EL (cell line): ENCODE results near the gene CTSH.

Source experiments
- DNase-seq: peaks from one replicate; pipeline ENCODE4 v3.0.0-alpha.2; 2016

CTSH gene

DNA sequence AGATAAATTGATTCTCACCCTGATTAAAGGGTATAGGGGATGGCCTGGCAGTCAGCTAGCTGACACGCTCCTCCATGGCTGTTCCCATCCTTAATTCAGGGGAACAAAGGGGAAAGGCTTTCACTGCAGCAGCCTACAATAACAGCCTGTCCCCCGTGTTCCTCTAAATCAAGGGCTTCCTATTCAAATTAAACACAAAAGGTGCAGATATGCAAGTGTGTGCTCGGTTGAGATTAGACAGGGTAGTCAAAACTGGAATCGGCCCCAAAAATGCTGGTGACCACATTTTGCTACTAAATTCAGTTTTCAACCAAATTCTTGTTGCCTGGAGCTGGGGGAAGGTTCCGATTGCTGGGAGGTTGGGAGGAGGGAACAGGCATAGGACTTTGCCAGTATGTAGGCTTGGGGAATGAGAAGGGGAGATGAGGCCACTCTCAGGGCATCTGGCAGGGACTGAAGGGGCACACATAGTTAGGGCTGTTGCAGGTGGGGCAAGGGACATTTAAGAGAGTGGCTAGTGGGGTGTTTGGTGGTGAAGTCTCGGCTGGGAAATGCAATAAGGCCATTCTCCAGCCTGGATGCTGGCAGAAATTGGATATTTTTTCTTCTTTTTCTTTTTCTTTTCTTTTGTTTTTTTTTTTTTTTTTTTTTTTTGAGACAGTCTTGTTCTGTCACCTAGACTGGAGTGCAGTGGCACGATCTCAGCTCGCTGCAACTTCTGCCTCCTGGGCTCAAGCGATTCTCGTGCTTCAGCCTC is 32.9 kb upstream of the CTSH start:
- no peak for DNase-seq

DNA sequence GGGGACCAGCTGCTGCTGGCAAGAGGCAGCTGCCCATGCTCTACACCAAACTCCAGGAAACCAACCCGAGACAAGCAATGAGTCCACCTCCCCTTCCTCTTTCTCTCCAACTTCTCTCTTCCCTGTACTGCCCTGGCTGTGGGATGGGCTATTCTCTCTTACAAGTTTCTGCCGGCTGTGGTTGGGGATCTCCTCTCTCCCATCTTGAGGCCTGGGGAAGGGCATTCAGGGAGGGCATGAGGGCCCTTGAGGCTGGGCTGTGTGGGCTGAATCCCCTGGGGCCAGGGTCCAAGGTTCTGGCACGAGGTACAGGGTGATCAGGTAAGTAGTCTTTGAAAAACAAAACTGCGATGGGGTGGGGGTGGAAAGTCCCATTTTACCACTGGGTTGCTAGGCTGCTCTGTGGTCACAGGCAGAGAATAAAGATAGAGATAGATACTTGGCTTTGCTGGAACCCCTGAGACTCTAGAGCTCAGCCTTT is 32.3 kb upstream of the CTSH start:
- DNase-seq, result no peak

DNA sequence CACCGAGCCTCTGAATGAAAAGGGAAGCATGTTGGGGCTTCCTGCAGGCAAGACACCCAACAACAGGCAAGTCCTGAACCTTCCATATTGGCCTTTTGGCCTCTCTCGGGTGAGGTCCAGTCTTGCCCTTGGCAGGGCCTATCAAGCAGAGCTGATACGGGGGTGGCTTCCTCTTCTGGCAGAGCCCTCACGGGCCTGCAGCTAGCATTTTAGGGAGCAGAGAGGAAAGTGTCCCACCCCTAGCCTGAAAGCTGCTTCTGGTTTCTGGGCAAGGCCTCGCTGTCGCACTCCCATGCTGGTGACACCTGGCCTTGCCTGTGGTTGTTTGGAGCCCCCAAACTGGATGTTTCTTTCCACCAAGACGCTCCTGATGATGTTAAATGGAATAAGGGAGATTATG is 31.8 kb upstream of the CTSH start:
- DNase-seq, result no peak

DNA sequence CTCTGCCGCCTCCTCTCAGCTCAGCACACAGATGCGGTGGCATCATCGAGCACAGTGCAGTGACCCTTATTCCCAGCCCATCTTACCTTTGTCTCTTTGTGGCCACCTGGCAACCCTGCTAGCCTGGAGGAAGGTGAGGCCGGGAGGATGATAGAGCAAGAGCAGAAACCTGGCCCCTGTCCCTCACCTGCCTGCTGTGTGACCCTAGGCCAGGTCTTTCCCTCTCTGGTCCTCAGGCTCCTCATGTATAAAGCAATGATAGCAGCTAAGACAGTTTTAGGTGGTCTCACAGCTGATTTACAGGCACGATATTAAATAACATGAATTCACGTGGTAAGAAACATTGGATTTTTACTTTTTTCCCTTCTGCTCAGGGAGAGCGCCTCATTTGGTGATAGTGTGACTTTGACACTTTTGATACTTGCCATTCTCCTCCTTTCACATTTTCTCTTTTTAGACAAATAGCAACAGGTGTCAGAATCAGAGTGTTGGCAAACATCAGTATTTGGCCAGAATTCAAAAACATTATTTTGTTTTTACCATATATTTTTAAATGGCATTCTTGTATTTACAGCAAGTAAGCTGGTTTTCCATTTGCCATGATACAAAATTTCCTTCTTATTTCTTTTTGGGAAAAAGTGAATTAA is 29.5 kb upstream of the CTSH start:
- DNase-seq, result no peak

DNA sequence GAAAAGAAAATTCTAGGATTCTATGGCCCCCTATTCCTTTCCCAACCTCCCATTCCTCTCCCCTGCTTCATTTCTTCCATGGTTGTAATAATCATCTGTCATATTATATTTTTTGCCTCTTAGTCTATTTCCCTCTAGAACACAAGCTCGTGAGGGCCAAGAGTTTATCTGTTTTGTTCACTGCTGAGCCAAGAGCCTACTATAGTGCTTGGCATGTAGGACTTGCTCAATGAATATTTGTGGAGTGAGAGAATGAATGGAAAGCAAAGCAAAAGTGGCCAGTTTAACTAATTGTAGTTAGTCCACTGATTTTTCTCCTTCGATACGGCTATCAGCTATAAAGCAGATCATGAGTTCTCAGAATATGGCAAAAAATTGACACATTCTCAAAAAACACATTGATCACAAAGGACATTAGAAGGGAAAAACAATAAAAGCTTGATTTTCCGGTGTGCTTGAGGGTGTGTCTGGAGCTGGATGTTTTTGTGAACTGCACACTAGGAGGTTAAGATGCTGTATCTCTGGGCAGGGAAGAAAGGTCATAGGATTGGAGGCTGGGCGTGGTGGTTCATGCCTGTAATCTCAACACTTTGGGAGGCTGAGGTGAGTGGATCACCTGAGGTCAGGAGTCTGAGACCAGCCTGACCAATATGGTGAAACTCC is 25.0 kb upstream of the CTSH start:
- no peak for DNase-seq

DNA sequence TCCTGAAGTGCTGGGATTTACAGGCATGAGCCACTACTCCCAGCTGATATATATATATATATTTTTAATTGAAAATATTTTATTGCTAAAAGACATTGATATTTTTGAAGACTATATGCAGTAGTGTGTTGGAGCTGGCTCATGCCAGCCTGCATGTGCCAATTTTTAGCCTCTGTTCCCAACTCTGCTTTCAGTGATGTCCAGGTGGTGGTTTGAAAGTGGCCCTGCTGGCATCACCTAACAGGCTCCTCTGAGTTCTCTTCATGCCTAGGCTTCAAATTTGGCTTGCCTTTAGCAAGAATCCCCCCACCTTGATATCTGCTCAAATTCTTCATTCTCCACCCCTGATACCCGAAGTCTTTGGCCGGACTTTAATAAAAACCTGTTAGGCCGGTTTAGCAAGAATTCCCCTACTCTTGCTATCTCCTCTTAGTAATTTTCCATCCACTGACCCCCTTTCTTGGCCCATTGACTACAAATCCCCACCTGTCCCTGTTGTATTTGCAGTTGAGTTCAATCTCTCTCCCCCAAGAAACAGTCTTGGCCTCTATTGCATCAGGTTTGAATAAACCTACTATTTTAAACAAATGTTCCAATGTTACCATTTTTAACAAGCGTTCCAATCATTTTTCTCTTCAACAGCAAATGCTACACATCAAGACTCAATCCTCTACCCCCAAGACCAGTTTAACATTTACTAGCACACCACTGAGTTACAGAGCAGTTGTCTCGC is 23.9 kb upstream of the CTSH start:
- DNase-seq, result no peak

DNA sequence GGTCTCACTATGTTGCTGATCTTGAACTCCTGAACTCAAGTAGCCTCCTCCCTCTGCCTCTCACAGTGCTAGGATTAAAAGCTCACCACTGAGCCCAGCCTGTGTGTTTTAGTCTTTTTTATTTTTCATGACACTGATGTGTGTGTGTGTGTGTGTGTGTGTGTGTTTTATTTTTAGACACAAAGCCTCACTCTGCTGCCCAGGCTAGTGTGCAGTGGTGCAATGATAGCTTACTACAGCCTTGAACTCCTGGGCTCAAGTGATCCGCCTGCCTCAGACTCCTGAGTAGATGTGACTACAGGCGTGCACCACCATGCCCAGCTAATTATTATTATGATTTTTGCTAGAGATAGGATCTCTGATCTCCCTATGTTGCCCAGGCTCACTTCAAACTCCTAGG is 23.3 kb upstream of the CTSH start:
- DNase-seq, result no peak

DNA sequence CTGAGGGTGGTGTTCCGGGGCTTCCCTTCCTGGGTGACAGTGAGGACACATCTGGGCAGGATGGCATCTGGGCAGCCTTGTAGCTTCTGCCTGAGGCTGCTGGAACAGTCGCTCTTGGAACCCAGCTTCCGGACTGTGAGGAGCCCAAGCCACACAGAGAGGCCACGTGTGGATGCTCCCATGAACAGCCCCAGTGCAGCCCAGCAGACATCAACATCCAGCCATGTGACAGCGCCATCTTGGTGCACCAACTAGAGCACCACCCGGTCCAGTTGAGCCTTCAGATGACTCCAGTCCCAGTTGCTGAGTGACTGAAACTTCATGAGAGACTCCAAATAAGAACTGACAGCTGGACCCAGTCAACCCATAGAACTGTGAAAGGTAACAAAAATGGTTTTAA is 15.5 kb upstream of the CTSH start:
- no peak for DNase-seq

DNA sequence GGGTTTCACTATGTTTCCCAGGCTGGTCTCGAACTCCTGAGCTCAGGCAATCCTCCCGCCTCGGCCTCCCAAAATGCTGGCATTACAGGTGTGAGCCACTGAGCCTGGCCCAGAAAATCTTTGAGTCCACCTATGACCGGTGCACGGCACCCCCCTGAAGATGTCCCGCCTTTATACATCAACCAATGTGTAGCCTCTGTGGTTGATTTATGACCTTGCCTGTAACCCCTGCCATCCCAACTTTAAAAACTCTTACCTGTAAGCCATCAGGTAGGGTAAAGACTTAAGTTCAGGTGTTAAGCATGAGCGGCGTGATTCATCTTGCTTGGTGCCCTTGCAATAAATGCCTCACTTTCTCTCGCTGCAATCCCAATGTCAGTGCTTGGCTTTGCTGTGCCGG is 14.5 kb upstream of the CTSH start:
- DNase-seq, result no peak

DNA sequence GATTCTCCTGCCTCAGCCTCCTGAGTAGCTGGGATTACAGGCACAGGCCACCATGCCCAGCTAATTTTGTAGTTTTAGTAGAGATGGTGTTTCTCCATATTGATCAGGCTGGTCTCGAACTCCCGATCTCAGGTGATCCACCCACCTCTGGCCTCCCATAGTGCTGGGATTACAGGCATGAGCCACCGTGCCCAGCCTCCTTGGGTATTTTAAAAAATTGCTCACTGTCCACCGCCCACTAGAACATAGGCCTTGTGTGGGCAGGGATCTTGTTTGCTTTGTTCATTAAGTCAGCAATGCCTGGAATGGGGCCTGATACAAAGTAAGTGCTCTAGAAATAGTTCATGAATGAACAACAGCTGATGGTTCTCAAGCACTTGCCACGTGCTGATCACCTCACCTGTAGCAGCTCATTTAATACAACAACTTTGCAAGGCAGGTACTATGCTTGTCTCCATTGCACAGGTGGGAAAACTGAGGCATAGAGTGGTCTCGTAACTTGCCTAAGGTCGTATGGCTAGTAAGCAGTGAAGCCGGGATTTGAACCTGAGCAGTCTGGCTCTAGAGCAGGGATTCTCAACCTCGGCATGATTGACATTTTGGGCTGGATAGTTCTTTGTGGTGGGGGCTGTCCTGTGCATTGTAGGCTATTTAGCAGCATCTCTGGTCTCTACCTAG is 12.7 kb upstream of the CTSH start:
- no peak for DNase-seq

DNA sequence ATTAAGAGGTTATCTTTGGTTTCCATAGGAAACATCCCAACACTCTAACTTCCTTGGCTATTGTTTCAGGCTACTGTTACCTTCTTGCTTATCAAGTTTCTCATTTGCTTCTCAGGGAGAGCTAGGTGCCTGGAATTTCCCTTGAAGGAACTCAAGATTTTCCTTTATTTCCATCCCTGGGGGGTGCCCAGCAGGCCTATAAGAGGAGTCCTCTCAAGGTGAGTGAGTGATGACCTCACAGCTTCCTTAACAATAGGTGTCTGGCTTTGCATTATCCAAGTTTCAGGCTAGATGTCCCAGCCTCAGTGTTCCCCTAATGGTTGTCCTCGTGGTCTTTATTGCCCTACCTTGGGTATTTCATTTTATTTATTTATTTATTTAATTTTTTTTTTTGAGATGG is 12.1 kb upstream of the CTSH start:
- DNase-seq, result no peak

DNA sequence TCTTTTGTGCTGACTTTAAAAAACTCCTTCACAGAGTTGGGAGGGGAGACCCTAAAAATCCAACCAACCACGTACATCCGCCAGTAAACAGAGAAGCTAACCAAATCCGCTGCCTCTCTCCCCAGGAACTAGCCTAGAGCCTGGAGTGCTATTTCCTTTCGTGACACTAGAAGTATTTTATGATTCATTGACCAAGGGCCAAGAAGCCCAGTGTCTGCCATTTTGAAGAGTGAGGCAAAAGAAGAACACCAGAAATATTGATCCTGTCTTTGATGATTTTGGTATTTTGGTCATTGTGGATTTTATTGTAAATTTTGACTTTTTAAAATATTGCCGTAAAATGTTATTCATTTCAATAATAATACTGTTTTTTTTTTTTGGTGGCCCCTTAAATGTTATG is 10.5 kb upstream of the CTSH start:
- no peak for DNase-seq

DNA sequence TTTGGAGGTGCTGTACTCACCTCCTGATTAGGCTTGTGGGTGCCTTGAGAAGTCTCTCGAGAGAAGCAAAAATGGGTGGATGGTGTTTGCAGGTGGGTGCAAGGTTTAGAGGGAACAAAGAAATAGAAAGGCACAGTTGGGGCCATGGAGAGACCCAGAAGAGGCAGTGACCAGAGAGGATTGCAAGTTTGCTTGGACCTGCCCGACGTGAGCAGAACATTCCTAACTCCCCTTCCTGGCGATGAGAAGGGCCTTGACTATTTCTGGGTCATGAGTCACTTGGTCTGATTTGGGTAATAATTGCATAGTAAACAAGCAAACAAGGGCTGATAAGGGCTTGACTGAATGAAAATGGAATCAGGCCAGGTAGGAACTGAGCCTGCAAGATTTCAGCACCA is 7.0 kb upstream of the CTSH start:
- DNase-seq, result peak; percentile 22

DNA sequence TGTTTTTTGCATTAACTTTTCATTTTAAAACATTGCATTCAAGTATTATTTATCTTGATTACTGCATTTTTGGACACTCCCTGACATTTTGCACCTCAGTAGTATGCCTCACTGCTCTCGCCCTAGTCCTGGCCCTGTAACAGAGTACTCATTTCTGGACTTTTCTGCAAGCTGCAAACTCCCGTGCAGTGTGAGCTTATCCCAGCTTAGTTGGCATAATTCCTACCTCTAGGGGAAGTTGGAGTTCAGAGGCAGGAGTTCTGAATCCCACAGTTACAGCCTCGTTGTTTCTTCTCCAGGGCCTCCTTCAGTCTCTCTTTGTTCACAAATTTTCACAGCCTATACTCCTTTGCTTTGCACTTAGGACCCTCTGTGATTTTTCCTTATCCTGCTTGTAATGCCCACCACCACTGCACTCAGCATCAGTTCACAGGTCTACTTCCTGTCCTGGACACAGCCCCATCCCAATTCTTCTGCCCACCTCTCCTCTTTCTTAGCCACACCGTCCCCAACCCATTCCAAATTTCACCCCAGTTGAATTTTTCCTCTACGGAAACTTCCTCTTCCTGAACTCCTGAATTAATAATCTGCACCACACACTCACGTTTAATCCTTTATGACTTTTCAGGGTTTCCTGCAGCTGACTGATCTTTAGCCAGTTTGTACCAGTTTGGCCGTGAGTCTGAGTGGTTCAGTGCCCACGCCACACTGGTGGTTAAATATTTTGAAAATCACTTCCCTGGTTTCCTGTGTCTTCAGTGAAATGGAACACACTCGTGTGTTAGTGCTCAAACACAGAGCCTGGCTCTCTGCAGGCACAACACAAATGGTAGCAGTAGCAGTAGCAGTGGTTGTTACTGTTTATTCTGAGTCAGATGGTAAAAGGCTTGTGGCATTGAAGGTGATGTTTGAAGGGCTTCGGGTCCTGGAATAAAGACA is 6.3 kb upstream of the CTSH start:
- no peak for DNase-seq

DNA sequence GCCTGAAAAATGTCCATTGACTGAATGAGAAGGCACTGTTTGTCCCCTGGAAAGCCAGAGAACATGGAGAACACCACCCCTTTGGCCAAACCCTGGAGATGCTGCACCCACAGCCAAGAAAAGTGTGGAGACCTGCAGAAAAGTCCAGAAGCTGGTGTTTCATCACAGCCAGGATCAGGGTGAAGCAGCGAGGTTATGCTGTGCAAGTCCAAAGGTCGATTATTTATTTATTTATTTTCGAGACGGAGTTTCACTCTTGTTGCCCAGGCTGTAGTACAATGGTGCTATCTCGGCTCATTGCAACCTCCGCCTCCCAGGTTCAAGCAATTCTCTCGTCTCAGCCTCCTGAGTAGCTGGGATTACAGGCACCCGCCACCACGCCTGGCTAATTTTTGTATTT is 5.5 kb upstream of the CTSH start:
- DNase-seq, result no peak

DNA sequence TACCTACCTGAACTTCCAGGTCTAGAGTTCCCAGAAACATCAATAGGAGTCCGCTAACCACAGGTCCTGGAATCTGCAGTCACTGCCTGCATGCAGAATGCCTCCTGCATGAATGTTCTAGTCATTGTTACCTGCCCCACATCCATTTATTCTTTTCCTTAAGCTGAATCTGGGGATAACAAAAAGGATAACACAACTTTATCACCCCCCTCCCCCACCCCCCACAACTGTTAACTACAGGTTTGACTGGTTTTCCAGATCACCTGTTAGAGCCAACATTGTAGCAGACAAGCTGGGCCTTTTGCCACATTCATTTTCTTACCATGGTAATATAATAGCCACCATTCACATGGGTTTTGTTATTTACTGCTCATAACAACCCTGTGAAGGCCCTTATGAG is 4.6 kb upstream of the CTSH start:
- no peak for DNase-seq

DNA sequence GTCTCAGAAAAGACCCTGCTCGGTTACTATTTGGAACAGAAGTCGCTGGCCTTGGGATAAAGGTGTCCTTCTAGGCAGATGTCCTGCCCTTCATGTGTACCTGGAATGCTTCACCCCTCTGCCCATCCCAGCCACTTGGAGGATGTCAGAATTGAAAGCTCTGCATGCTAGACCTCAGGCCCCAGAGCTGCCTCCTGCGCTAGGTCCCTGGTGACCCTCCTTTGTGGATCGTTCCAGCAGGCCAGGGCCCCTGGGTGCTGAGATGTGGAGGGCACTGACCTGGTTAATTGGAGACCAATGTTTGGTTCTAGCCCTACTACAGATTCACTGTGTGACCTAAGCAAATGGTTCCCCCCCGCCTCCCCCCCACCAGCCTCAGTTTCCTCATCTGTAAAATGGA is 2.7 kb upstream of the CTSH start:
- DNase-seq, result no peak

DNA sequence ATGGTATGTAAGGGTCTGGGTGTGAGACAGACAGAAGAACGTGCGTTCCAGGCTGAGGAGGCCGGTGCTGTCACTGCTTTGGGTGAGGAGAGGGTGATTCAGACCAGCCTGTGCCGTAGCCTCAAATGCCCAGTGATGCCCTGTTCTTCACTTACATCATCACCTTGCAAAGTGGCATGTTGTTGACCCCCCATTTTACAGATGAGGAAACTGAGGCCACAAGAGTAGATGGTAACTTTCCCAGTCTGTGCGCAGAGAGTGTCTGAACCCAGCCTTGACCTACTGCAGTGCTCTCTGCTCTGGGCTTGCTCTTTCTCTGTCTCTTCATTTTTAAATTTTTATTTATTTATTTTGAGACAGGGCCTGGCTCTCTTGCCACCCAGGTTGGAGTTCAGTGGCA is 1.6 kb upstream of the CTSH start:
- no peak for DNase-seq

DNA sequence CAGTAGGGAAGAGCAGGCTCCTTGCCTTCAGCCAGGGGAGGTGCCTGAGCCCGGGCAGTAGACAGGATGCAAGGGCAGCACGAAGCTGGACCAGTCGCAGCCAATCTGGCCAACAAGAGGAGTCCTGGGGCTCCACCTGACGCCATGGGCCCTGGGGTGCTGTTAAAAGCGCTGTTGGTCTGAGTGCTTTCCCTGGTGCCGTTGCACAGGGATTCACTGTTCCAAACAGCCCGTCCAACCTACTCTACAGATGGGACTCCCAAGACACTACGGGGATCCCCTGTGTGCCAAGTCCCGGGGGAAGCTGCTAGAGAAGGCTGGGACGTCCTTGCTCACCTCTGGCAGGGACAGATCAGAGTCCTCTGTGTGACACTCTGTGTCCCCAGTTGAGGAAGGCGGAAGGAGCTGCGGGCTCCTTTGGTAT is 632 bp downstream of the CTSH start:
- DNase-seq, result no peak

DNA sequence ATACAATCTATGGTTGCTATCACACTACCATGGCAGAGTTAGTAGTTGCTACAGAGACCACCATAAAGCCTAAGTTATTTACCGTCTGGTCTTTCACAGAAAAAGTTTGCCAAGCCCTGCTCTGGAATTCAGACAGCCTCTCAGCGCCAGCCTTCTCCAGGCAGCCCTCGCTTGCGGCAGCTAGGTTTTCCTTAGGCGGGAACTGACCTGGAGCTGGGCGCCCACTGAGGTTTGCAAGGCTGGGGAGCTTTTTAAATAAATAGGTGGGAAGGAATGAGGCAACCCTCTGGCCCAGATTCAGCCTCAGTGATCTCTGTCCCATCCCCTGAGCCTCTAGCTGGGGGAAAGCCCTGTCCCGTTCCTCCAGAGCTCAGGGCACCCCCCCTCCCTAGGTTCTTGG is 1.2 kb downstream of the CTSH start:
- DNase-seq, result no peak

DNA sequence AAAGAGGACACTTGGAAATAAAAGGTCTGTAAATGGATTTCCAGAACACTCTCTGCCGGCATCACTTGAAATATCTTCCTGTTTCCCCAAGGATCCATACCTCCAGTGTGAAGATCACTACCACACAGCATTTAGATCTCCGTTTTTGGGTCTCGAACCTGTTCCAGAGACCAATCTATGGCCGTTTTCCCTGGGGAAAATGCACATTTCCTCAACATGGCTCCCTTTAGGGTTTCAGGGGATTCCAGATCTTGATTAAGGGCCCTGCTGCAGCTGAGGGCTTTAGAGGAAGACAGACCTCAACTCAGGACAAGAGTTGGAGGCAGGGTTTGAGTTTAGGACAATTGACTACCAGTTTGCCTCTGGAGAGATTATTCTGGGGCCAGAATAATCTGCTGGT is 2.1 kb downstream of the CTSH start:
- DNase-seq, result no peak
